Endothelial cell of umbilical vein (primary cell): ENCODE results near the gene EIF3I. TPM values are rescaled to one million over a fixed set of nuclear protein-coding genes. Genes with fewer than 3 reads are reported as not detected.

Experiments used
- BruUV-seq: library from RNA; stranded (reverse); fragments of 400-500 nt; replicated peaks from 2 replicates; lab custom pipeline; 2021; lab: Mats Ljungman, UMichigan
- CTCF ChIA-PET: fragments of 300-600, 350-600 bp; sonication (Branson Sonifier 250); formaldehyde crosslinking; loops from one replicate; lab custom pipeline; 2021; ENCODE audit warnings: antibody characterized with exemption, inconsistent platforms; lab: Charles Lee
- POLR2A ChIA-PET: fragments of 300-600, 350-600 bp; sonication (Branson Sonifier 250); formaldehyde crosslinking; loops from one replicate; lab custom pipeline; 2021; ENCODE audit warnings: antibody characterized with exemption, inconsistent platforms; lab: Charles Lee
- DNase-seq: peaks from one replicate; pipeline ENCODE4 v3.0.0-alpha.2; 2011; ENCODE audit warnings: low read depth, low spot score
- FAIRE-seq: peaks from 2 replicates; lab custom pipeline; 2011; peaks lifted over from hg19 to GRCh38; lab: Jason Lieb, UNC
- H2AFZ ChIP-seq: 2 replicates; pipeline ENCODE4 v1.6.0; 2012; ENCODE audit warnings: low read depth, low read length, control low read depth, inconsistent platforms
- H3K27ac ChIP-seq: 2 replicates; pipeline ENCODE4 v1.5.1; 2011; ENCODE audit warnings: low read depth, mild to moderate bottlenecking, control low read depth, low read length, moderate library complexity; ENCODE audit not compliant: insufficient read depth
- H3K27me3 ChIP-seq, 2 experiments: 2 replicates each; pipeline versions ENCODE4 v1.6.0 to v1.6.1; 2011; ENCODE audit warnings: low read length in 2 of 2, mixed read lengths in 1 of 2; ENCODE audit not compliant: control insufficient read depth in 2 of 2, insufficient read depth in 2 of 2
- H3K36me3 ChIP-seq, 2 experiments: 2 replicates in 1 of 2; 3 replicates in 1 of 2; pipeline ENCODE4 v1.5.1; 2011; ENCODE audit warnings: low read length in 2 of 2, mild to moderate bottlenecking in 1 of 2, moderate library complexity in 1 of 2; ENCODE audit not compliant: control insufficient read depth in 2 of 2, insufficient read depth in 2 of 2; ENCODE audit errors: extremely low read depth in 1 of 2
- H3K4me1 ChIP-seq: 3 replicates; pipeline ENCODE4 v1.5.1; 2011; ENCODE audit warnings: mild to moderate bottlenecking, low read length; ENCODE audit not compliant: control insufficient read depth, insufficient read depth; ENCODE audit errors: extremely low read depth
- H3K4me2 ChIP-seq: 2 replicates; pipeline ENCODE4 v1.6.1; 2011; ENCODE audit warnings: low read length, control low read depth, mixed read lengths; ENCODE audit not compliant: insufficient read depth
- H3K4me3 ChIP-seq, 3 experiments: fragments of 200-600 bp in 1 of 3; sonication (generic), shearing (Covaris generic) in 1 of 3; replicated peaks in 1 of 3; 2 replicates each; pipeline ENCODE4 v1.5.1; 2011 to 2016; ENCODE audit warnings: control low read depth in 3 of 3, low read length in 3 of 3, mild to moderate bottlenecking in 2 of 3, inconsistent platforms in 1 of 3, low read depth in 1 of 3, moderate library complexity in 1 of 3; ENCODE audit not compliant: insufficient read depth in 1 of 3
- H3K79me2 ChIP-seq: 2 replicates; pipeline ENCODE4 v1.6.0; 2012; ENCODE audit warnings: low read length, inconsistent platforms; ENCODE audit not compliant: control insufficient read depth, insufficient read depth
- H3K9ac ChIP-seq: replicated peaks from 2 replicates; pipeline ENCODE3; 2011; ENCODE audit warnings: low read length, control low read depth; ENCODE audit not compliant: insufficient read depth; ENCODE audit errors: extremely low read depth
- H3K9me1 ChIP-seq: replicated peaks from 3 replicates; pipeline ENCODE4 v1.6.0; 2011; ENCODE audit warnings: mild to moderate bottlenecking, low read length; ENCODE audit not compliant: control insufficient read depth, insufficient read depth; ENCODE audit errors: extremely low read depth
- H3K9me3 ChIP-seq: replicated peaks from 2 replicates; pipeline ENCODE4 v1.5.1; 2012; ENCODE audit warnings: low read length, inconsistent platforms; ENCODE audit not compliant: control insufficient read depth, insufficient read depth
- H4K20me1 ChIP-seq: replicated peaks from 2 replicates; pipeline ENCODE3; 2011; ENCODE audit warnings: mild to moderate bottlenecking, low read length; ENCODE audit not compliant: control insufficient read depth, insufficient read depth; ENCODE audit errors: extremely low read depth
- CTCF ChIP-seq, 2 donors: IDR thresholded peaks; 1 replicate in 1 of 2; 2 replicates in 1 of 2; pipeline ENCODE4 v1.5.1; 2011; ENCODE audit warnings: low read length in 2 of 2, mild to moderate bottlenecking in 2 of 2, moderate library complexity in 2 of 2, control low read depth in 1 of 2, inconsistent platforms in 1 of 2, low read depth in 1 of 2; ENCODE audit not compliant: insufficient read depth in 1 of 2; ENCODE audit errors: extremely low read depth in 1 of 2
- EZH2 ChIP-seq: IDR thresholded peaks from 2 replicates; pipeline ENCODE4 v1.6.1; 2012; ENCODE audit warnings: borderline replicate concordance, low read depth, mild to moderate bottlenecking, moderate library complexity, low read length, inconsistent platforms; ENCODE audit not compliant: severe bottlenecking
- JUN ChIP-seq: IDR thresholded peaks from 2 replicates; pipeline ENCODE4 v1.6.1; 2011; ENCODE audit warnings: borderline replicate concordance, low read depth; ENCODE audit not compliant: insufficient read length, insufficient read depth
- MYC ChIP-seq: IDR thresholded peaks from one replicate; pipeline ENCODE4 v1.6.1; 2011; ENCODE audit warnings: mild to moderate bottlenecking, low read depth, low read length
- POLR2A ChIP-seq: IDR thresholded peaks from 2 replicates; pipeline ENCODE4 v1.6.1; 2012; ENCODE audit warnings: low read depth, mild to moderate bottlenecking, control low read depth, low read length
- POLR2AphosphoS5 ChIP-seq: IDR thresholded peaks from 2 replicates; pipeline ENCODE4 v1.6.1; 2012; ENCODE audit warnings: low read depth, mild to moderate bottlenecking, control low read depth, low read length, moderate library complexity; ENCODE audit not compliant: insufficient read depth
- dilution Hi-C: fragments of 300-500 bp; cut with MboI; formaldehyde crosslinking; loops from one replicate; pipeline ENCODE4 v1.15.0; 2019; ENCODE audit warnings: low sequenced_read_pairs; ENCODE audit not compliant: extremely low pct_ligation_motif_present
- intact Hi-C: fragments of 100-400 bp; cut with micrococcal nuclease; formaldehyde crosslinking; loops from one replicate; pipeline ENCODE4 v1.10.0; 2022
- polyA plus RNA-seq, 4 experiments: library from polyadenylated mRNA; depleted of rRNA in 3 of 4; stranded (reverse) in 3 of 4; unstranded in 1 of 4; fragments of >200 nt; gene quantifications; 2 replicates each; pipeline versions ENCODE4 v1.2.1 to v1.2.3, GENCODE V29; 2011 to 2012; ENCODE audit warnings: missing spikeins in 1 of 4
- total RNA-seq: library from RNA; stranded (reverse); gene quantifications from 2 replicates; pipeline ENCODE4 v1.2.3, GENCODE V29; 2021

The EIF3I gene
- total and polyA plus RNA-seq, 2 donors (not counting 3 experiments of a cell fraction or from before 2014, with no cell fraction given) = 186 to 331 TPM

GRCh38 chr1:32195531-32195930 is 26.7 kb upstream of the EIF3I start:
- no peaks in the 10 kb centered on the region for H3K9me3 ChIP-seq
- H3K79me2 ChIP-seq = no peaks in the 10 kb centered on the region
- BruUV-seq = no TSS peak
- H3K9me1 ChIP-seq = no peaks in the 10 kb centered on the region
- ChIA-PET POLR2A (interaction anchor here (0.9 kb wide), 1 partner anchor 87 kb away, joined by 3 read pairs; the partner anchor contains the start of gene KPNA6), CTCF (no interaction called here)
- peaks cover 30 to 58% of the 10 kb centered on the region in 2 experiments for H3K36me3 ChIP-seq
- TF ChIP-seq POLR2A = no peak
- TF ChIP-seq EZH2 = no peak
- no peak for TF ChIP-seq JUN
- TF ChIP-seq CTCF (IDR thresholded peaks at IDR 0.05; ENCODE audit: extremely low read depth in 1 of 2, insufficient read depth in 1 of 2, low read depth in 1 of 2, low read length in 2 of 2) = no peak
- no peak for TF ChIP-seq POLR2AphosphoS5
- TF ChIP-seq MYC = no peak
- dilution Hi-C loops = no loop called here
- intact Hi-C loops = no loop called here
- no peak overlapping the region for H3K4me3 ChIP-seq
- no peaks in the 10 kb centered on the region for H3K4me1 ChIP-seq
- H3K27me3 ChIP-seq = no peaks in the 10 kb centered on the region
- H3K4me2 ChIP-seq = no peak overlapping the region
- no peak overlapping the region for H2AFZ ChIP-seq
- no peaks in the 10 kb centered on the region for H4K20me1 ChIP-seq
- FAIRE-seq (no peak), DNase-seq (no peak)
- H3K27ac ChIP-seq = no peak overlapping the region
- H3K9ac ChIP-seq = no peak overlapping the region
